A673 (cell line): Measurements from ENCODE around the gene TFCP2.

Source experiments
- EZH2 ChIP-seq: fragments of 200-600 bp; sonication (generic); IDR thresholded peaks from 2 replicates; pipeline ENCODE4 v1.6.1; 2017; ENCODE audit warnings: borderline replicate concordance, low read depth, mild to moderate bottlenecking, mixed read lengths, antibody characterized with exemption, low read length; ENCODE audit not compliant: poor library complexity, severe bottlenecking
- TF ChIP-seq, protein P1 (sequence below): fragments of 300-800, 200-600 bp; sonication (generic); conservative IDR thresholded peaks from 2 replicates; pipeline ENCODE4 v1.5.1; 2017; ENCODE audit warnings: low read depth, mild to moderate bottlenecking, antibody characterized with exemption, low read length, moderate library complexity, mixed read lengths

GRCh38 chr12:51195841-51196240 is 22.9 kb upstream of the TFCP2 start:
- TF ChIP-seq, protein P1, sequence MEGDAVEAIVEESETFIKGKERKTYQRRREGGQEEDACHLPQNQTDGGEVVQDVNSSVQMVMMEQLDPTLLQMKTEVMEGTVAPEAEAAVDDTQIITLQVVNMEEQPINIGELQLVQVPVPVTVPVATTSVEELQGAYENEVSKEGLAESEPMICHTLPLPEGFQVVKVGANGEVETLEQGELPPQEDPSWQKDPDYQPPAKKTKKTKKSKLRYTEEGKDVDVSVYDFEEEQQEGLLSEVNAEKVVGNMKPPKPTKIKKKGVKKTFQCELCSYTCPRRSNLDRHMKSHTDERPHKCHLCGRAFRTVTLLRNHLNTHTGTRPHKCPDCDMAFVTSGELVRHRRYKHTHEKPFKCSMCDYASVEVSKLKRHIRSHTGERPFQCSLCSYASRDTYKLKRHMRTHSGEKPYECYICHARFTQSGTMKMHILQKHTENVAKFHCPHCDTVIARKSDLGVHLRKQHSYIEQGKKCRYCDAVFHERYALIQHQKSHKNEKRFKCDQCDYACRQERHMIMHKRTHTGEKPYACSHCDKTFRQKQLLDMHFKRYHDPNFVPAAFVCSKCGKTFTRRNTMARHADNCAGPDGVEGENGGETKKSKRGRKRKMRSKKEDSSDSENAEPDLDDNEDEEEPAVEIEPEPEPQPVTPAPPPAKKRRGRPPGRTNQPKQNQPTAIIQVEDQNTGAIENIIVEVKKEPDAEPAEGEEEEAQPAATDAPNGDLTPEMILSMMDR = no peak
- no peak for TF ChIP-seq EZH2
